Bronchial epithelial cell (primary cell): ENCODE data around the gene SKP1. TPM values are rescaled to one million over a fixed set of nuclear protein-coding genes. Genes with fewer than 3 reads are reported as not detected.

Experiments
- DNase-seq: peaks from one replicate; pipeline ENCODE4 v3.0.0-alpha.2; 2010; ENCODE audit warnings: low read depth
- FAIRE-seq: peaks from 2 replicates; lab custom pipeline; 2011; peaks lifted over from hg19 to GRCh38; lab: Jason Lieb, UNC
- H3K27me3 ChIP-seq: 2 replicates; pipeline ENCODE4 v1.5.1; 2011; ENCODE audit warnings: low read length; ENCODE audit not compliant: control insufficient read depth, insufficient read depth
- H3K36me3 ChIP-seq: 2 replicates; pipeline ENCODE4 v1.5.1; 2011; ENCODE audit warnings: low read length; ENCODE audit not compliant: control insufficient read depth, insufficient read depth
- H3K4me3 ChIP-seq: 2 replicates; pipeline ENCODE4 v1.5.1; 2011; ENCODE audit warnings: mild to moderate bottlenecking, low read depth, low read length, control low read depth
- total RNA-seq: library from RNA; depleted of rRNA; stranded (reverse); fragments of >200 nt; gene quantifications from 2 replicates; pipeline ENCODE4 v1.2.1, GENCODE V29; 2014
- TF ChIP-seq, protein P1 (sequence below): IDR thresholded peaks from 2 replicates; pipeline ENCODE4 v1.5.1; 2011; ENCODE audit warnings: mild to moderate bottlenecking, moderate library complexity, low read length, control low read depth, inconsistent platforms; ENCODE audit not compliant: insufficient read depth, severe bottlenecking

The SKP1 gene
- total RNA-seq, 1 donor from 2014 or later: 157 TPM

DNA sequence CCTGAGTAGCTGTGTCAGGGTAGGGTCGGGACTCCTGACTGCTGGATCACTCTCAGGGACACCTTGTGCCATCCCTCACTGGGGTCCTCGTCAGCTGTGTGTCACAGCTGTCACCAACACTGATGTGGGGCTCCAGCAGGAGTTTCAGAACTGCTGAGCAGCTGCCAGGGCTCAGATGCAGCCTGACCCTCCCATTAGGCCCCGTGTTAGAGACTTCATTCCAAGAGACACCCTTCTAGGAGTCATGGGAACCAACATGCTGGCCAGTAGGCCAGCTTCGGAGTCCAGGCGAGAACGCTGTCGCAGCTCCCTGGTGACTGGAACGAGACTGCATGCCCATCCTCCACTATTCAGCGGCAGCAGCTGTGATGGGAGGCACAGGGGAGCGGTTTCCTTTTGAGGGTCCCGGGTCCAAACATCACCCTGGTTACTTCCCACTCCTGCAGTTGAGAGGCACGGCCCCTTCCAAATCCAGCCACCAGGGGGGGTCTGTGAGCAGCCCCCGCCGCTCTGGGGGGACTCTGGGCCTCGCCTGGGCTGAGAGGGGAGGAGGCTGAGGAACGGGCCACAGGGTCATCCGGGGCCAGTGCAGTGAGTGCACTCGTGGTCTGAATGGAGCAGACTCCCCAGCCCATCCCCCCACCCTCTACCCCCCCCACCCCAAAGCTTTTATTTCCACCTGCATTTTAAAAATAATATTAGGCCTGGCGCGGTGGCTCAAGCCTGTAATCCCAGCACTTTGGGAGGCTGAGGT is 74.9 kb downstream of the SKP1 start:
- TF ChIP-seq, protein P1, sequence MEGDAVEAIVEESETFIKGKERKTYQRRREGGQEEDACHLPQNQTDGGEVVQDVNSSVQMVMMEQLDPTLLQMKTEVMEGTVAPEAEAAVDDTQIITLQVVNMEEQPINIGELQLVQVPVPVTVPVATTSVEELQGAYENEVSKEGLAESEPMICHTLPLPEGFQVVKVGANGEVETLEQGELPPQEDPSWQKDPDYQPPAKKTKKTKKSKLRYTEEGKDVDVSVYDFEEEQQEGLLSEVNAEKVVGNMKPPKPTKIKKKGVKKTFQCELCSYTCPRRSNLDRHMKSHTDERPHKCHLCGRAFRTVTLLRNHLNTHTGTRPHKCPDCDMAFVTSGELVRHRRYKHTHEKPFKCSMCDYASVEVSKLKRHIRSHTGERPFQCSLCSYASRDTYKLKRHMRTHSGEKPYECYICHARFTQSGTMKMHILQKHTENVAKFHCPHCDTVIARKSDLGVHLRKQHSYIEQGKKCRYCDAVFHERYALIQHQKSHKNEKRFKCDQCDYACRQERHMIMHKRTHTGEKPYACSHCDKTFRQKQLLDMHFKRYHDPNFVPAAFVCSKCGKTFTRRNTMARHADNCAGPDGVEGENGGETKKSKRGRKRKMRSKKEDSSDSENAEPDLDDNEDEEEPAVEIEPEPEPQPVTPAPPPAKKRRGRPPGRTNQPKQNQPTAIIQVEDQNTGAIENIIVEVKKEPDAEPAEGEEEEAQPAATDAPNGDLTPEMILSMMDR: peak; percentile 91
- no peak for DNase-seq
- no peak overlapping the region for H3K4me3 ChIP-seq
- no peaks in the 10 kb centered on the region for H3K27me3 ChIP-seq
- no peaks in the 10 kb centered on the region for H3K36me3 ChIP-seq
- no peak for FAIRE-seq

DNA sequence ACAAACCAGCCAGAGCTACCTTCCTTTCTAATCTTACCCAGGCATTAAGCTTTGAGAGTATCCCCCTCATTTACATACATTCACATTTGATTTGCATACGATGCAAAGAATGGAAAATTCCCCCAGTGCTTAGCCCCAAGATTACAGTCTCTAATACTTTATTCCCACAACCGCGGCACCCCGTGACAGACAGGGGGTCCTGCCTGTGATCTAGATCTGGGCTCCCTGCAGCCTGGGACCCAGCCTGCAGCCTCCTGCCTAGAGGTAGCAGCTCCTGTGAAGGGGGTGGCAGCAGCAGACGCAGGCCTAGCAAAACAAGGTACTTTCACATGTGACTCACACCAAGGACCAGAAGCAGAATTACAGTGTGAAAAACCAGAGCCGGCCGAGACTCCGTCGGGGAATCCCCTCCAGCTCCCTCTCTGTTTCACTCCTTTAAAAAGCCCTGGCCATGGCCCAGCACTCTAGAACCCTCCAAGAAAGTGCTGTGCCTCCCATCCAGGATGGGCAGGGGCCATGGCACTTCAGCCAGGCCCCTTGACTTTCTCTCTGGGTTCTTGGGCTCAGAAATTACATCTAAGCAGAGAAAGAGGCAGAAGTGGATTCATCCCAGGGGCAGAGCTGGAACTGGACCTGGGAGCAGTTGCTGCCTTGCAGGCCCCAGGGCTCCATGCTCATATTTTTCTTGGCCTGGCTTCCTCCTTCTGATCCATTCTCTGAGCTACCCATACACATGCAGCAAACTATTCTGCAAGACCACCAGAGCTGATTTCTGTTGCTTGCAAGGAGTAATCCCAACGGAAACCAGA is 76.3 kb downstream of the SKP1 start:
- no peak for FAIRE-seq
- TF ChIP-seq, protein P1: no peak
- peak; percentile 72 for DNase-seq
- Histone ChIP-seq H3K36me3 (no peaks in the 10 kb centered on the region), H3K4me3 (no peak overlapping the region), H3K27me3 (no peaks in the 10 kb centered on the region)

DNA sequence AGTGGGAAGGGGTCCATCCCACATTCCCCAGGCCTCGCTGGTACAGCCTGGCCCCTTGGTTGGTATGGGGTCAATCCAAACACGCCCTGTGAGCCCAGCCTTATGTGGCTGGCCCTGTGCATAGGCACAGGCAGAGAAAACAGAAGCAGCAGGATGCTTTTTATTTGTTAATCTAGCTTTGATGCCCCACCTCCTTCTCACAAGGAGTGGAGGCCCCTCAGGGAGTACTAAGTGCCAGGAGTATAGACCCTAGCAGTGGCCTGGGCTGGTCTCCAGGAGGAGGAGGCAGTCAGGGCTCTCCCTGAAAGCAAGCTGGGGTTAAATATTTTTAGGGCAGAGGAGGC is 76.8 kb downstream of the SKP1 start:
- Histone ChIP-seq H3K27me3 (no peaks in the 10 kb centered on the region), H3K36me3 (no peaks in the 10 kb centered on the region), H3K4me3 (no peak overlapping the region)
- DNase-seq: no peak
- no peak for FAIRE-seq
- TF ChIP-seq, protein P1: no peak

DNA sequence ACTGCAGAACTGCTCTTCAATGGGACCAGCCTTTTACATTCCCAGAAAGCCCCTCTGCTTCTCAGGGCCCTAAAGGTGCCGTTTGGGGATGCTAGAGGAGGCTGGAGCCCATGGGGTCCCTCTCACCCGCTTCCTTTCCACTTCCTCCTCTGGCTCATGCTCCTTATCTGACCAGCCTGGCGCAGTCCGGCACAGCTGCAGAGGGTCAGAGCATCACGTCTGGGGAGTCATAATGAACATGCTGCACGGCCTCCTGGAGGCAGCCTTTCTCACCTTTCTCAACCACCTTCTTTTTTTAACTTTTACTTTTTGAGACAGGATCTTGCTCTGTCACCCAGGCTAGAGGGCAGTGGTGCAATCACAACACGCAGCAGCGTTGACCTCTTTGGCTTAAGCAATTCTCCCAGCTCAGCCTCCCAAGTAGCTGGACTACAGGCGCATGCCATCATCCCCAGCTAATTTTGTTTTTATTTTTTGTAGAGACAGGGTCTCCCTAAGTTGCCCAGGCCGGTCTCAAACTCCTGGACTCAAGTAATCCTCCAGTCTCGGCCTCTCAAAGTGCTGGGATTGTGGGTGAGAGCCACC is 77.4 kb downstream of the SKP1 start:
- Histone ChIP-seq H3K27me3 (no peaks in the 10 kb centered on the region), H3K4me3 (no peak overlapping the region), H3K36me3 (no peaks in the 10 kb centered on the region)
- FAIRE-seq (no peak), DNase-seq (no peak)
- TF ChIP-seq, protein P1: no peak

Other genes starting within 250 kb of the SKP1 start
- 20.8 and 27.0 TPM in 2 replicates for gene C5orf15, start 208.3 kb downstream of the SKP1 start, total RNA-seq
- gene VDAC1, start 172.0 kb downstream of the SKP1 start, total RNA-seq: 328 and 489 TPM in 2 replicates
- gene TCF7, start 62.3 kb downstream of the SKP1 start, total RNA-seq: under 0.01 and 0.13 TPM in 2 replicates
- 109 and 133 TPM in 2 replicates for gene PPP2CA, start 49.1 kb upstream of the SKP1 start, total RNA-seq
- gene CDKL3, start 190.2 kb upstream of the SKP1 start, total RNA-seq: 0.90 and 1.3 TPM in 2 replicates
- gene UBE2B, start 194.6 kb upstream of the SKP1 start, total RNA-seq: 24.7 and 26.5 TPM in 2 replicates
- 37.1 and 45.1 TPM in 2 replicates for gene CDKN2AIPNL, start 234.9 kb upstream of the SKP1 start, total RNA-seq